HL-60/S4 treated with retinoic acid at 250 ng/mL for 4 days and 3 days (cell line): ENCODE data around the gene UBE2Q2.

Experiments
- in situ Hi-C: fragments of 300-500 bp; cut with MboI; formaldehyde crosslinking; loops from 2 replicates; pipeline ENCODE4 v1.7.0; 2022; ENCODE audit warnings: low sequenced_read_pairs

The UBE2Q2 gene

GRCh38 chr15:75920079-75920478, 76.8 kb downstream of the UBE2Q2 start:
- in situ Hi-C loops = no loop called here

- in situ Hi-C loops = no loop called here
Measured at GRCh38 chr15:75921732-75922703, 78.8 kb downstream of the UBE2Q2 start.

GRCh38 chr15:75923756-75924155, 80.5 kb downstream of the UBE2Q2 start:
- in situ Hi-C loops = no loop called here

- in situ Hi-C loops = no loop called here
Measured at GRCh38 chr15:75924576-75924975, 81.3 kb downstream of the UBE2Q2 start.

- in situ Hi-C loops = no loop called here
Measured at GRCh38 chr15:75925440-75925839, 82.2 kb downstream of the UBE2Q2 start.

- in situ Hi-C loops = no loop called here
Measured at GRCh38 chr15:75926931-75927330, 83.7 kb downstream of the UBE2Q2 start.

- in situ Hi-C loops = no loop called here
Measured at GRCh38 chr15:75927601-75928000, 84.4 kb downstream of the UBE2Q2 start.

- in situ Hi-C loops = no loop called here
Measured at GRCh38 chr15:75928680-75929608, 85.7 kb downstream of the UBE2Q2 start.

- in situ Hi-C loops = no loop called here
Measured at GRCh38 chr15:75929799-75930565, 86.7 kb downstream of the UBE2Q2 start.

GRCh38 chr15:75930866-75931265, 87.6 kb downstream of the UBE2Q2 start:
- in situ Hi-C loops = no loop called here

GRCh38 chr15:75942464-75942863, 99.2 kb downstream of the UBE2Q2 start:
- in situ Hi-C loops = no loop called here

GRCh38 chr15:75943246-75943645, 100.0 kb downstream of the UBE2Q2 start:
- in situ Hi-C loops = no loop called here

- in situ Hi-C loops = no loop called here
Measured at GRCh38 chr15:75943713-75944215, 100.5 kb downstream of the UBE2Q2 start.

- in situ Hi-C loops = no loop called here
Measured at GRCh38 chr15:75945953-75946352, 102.7 kb downstream of the UBE2Q2 start.

GRCh38 chr15:75947092-75947491, 103.8 kb downstream of the UBE2Q2 start:
- in situ Hi-C loops = no loop called here

- in situ Hi-C loops = no loop called here
Measured at GRCh38 chr15:75948761-75949296, 105.6 kb downstream of the UBE2Q2 start.
